Hepatocyte (in vitro differentiated cells): Measurements from ENCODE around the gene AQP1.

Experiments
- EZH2 ChIP-seq: fragments of 200-600 bp; sonication (generic); IDR thresholded peaks from 2 replicates; pipeline ENCODE4 v1.6.1; 2016; ENCODE audit warnings: antibody characterized with exemption, mild to moderate bottlenecking, borderline replicate concordance
- TF ChIP-seq, protein P1 (sequence below): fragments of 200-600 bp; sonication (generic); IDR thresholded peaks from 2 replicates; pipeline ENCODE4 v1.5.1; 2016; ENCODE audit warnings: antibody characterized with exemption, mild to moderate bottlenecking; ENCODE audit not compliant: poor library complexity

DNA sequence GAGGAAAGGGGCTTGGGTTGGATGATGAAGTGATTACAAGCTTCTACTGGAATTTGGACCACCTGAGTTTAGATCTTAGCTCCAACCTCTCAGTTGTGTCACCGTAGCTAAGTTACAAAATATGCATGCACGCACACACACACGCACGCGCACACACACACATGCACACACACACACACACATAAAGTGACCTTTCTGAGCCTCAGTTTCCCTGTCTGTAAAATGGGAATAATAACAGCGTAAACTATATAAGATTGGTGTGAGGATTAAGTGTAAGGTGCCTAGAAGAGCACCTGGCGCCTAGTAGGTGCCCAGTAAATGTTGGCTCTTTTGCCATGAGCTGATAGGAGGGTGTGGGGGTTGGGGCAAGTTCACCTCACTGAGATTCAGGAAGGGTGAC is 12.6 kb upstream of the AQP1 start:
- TF ChIP-seq EZH2, result no peak
- TF ChIP-seq, protein P1, sequence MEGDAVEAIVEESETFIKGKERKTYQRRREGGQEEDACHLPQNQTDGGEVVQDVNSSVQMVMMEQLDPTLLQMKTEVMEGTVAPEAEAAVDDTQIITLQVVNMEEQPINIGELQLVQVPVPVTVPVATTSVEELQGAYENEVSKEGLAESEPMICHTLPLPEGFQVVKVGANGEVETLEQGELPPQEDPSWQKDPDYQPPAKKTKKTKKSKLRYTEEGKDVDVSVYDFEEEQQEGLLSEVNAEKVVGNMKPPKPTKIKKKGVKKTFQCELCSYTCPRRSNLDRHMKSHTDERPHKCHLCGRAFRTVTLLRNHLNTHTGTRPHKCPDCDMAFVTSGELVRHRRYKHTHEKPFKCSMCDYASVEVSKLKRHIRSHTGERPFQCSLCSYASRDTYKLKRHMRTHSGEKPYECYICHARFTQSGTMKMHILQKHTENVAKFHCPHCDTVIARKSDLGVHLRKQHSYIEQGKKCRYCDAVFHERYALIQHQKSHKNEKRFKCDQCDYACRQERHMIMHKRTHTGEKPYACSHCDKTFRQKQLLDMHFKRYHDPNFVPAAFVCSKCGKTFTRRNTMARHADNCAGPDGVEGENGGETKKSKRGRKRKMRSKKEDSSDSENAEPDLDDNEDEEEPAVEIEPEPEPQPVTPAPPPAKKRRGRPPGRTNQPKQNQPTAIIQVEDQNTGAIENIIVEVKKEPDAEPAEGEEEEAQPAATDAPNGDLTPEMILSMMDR, result no peak
